HFFc6 (cell line): ENCODE results near the gene IL9. TPM values are rescaled to one million over a fixed set of nuclear protein-coding genes. Genes with fewer than 3 reads are reported as not detected.

ENCODE experiments used
- DNase-seq: peaks from one replicate; pipeline ENCODE4 v3.0.0-alpha.2; 2018
- H3K27ac Mint-ChIP-seq: 2 replicates; pipeline ENCODE4 v1.8.0; 2020; ENCODE audit warnings: mild to moderate bottlenecking, mixed read lengths
- H3K27me3 Mint-ChIP-seq: 2 replicates; pipeline ENCODE4 v1.8.0; 2021; ENCODE audit warnings: mild to moderate bottlenecking, moderate library complexity, mixed read lengths; ENCODE audit not compliant: insufficient read depth
- H3K36me3 Mint-ChIP-seq: 2 replicates; pipeline ENCODE4 v1.8.0; 2021; ENCODE audit warnings: low read depth, mixed read lengths
- H3K4me1 Mint-ChIP-seq: 2 replicates; pipeline ENCODE4 v1.8.0; 2020; ENCODE audit warnings: low read depth, mixed read lengths
- H3K4me3 Mint-ChIP-seq: 2 replicates; pipeline ENCODE4 v1.8.0; 2020; ENCODE audit warnings: mild to moderate bottlenecking, moderate library complexity, mixed read lengths
- H3K9me3 Mint-ChIP-seq: 2 replicates; pipeline ENCODE4 v1.8.0; 2020; ENCODE audit warnings: mild to moderate bottlenecking, mixed read lengths
- total RNA-seq, 6 experiments: library from RNA; stranded (reverse); fragmentation: NEBNext Ultra II Directional; extraction: Animal tissue kit (Norgen Biotek cat#: 25700); gene quantifications; 2 replicates in 1 of 6; 3 replicates in 5 of 6; pipeline ENCODE4 v1.2.3, GENCODE V29; 2021
- TF ChIP-seq, protein P1 (sequence below): fragments of 200-600 bp; sonication (generic); IDR thresholded peaks from 2 replicates; pipeline ENCODE4 v1.5.0; 2021; ENCODE audit warnings: antibody characterized with exemption, mild to moderate bottlenecking

IL9 gene
- total RNA-seq, 6 experiments from 2014 or later, result not detected

DNA sequence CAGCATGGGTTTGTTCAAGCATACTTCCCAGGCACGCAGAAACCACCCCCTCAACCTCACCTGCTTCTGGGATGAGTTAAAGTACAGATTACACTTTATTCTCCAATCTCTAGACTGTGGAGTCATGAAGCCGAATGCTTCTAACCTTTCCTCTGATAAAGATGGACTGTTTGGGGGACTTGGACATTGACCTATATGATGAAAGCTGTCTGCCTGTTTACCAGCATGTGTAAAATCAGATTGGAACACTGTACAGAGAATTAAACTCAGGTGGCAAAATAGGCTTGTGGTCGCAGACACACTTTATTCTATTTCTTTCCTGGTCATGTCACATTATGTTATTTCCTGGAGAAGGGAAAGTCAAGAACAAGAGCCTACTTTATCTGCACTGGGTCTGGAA is 25.7 kb downstream of the IL9 start:
- Mint-ChIP-seq H3K4me3 (no peak overlapping the region), H3K27me3 (peaks cover 37% of the 10 kb centered on the region), H3K36me3 (no peaks in the 10 kb centered on the region), H3K4me1 (no peaks in the 10 kb centered on the region), H3K9me3 (no peaks in the 10 kb centered on the region), H3K27ac (no peak overlapping the region)
- DNase-seq, result no peak
- TF ChIP-seq, protein P1, sequence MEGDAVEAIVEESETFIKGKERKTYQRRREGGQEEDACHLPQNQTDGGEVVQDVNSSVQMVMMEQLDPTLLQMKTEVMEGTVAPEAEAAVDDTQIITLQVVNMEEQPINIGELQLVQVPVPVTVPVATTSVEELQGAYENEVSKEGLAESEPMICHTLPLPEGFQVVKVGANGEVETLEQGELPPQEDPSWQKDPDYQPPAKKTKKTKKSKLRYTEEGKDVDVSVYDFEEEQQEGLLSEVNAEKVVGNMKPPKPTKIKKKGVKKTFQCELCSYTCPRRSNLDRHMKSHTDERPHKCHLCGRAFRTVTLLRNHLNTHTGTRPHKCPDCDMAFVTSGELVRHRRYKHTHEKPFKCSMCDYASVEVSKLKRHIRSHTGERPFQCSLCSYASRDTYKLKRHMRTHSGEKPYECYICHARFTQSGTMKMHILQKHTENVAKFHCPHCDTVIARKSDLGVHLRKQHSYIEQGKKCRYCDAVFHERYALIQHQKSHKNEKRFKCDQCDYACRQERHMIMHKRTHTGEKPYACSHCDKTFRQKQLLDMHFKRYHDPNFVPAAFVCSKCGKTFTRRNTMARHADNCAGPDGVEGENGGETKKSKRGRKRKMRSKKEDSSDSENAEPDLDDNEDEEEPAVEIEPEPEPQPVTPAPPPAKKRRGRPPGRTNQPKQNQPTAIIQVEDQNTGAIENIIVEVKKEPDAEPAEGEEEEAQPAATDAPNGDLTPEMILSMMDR, result no peak

DNA sequence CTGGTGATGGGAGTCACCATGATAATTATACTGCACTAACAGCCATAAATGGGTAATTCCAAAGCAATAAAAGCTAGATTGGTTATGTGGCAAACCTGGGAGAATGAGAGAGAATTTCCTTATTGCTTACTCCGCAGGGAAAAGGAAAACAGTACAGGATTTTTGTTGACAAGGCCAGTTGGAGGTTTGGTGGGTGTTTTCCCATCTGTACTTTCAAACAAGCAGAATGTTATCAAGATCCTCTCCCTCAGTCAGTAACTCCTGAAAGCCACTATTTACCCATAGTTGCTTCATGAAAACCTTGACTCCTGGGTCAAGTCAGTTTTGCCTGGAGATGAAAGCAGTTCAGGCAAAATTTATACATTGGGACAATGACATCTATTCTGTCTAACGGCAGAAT is 26.4 kb downstream of the IL9 start:
- no peaks in the 10 kb centered on the region for H3K36me3 Mint-ChIP-seq
- no peak for DNase-seq
- no peaks in the 10 kb centered on the region for H3K4me1 Mint-ChIP-seq
- no peak overlapping the region for H3K4me3 Mint-ChIP-seq
- H3K27me3 Mint-ChIP-seq, result peaks cover 37% of the 10 kb centered on the region
- TF ChIP-seq, protein P1, result no peak
- H3K9me3 Mint-ChIP-seq, result no peaks in the 10 kb centered on the region
- H3K27ac Mint-ChIP-seq, result no peak overlapping the region

DNA sequence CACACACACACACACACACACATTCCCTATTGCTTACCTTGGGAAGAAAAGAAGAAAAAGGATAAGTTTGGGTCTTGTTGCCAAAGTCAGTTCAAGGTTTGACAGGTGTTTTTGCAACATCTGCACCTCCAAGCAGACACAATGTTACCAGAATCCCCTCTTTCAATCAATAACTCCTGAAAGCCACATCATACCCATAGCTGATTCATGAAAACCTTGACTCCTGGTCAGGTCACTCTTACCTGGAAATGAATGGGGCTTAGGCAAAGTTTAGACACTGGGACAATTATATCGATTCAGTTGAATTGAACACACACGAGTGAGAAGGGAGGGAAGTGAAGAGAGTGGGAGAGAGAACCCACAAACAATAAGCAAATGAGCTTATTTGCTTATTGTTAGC is 27.0 kb downstream of the IL9 start:
- Mint-ChIP-seq H3K36me3 (no peaks in the 10 kb centered on the region), H3K27me3 (peaks cover 33% of the 10 kb centered on the region), H3K4me1 (no peaks in the 10 kb centered on the region), H3K27ac (no peak overlapping the region), H3K9me3 (no peaks in the 10 kb centered on the region; the same call in 1 of the 2 replicates), H3K4me3 (no peak overlapping the region)
- TF ChIP-seq, protein P1, result no peak
- no peak for DNase-seq

DNA sequence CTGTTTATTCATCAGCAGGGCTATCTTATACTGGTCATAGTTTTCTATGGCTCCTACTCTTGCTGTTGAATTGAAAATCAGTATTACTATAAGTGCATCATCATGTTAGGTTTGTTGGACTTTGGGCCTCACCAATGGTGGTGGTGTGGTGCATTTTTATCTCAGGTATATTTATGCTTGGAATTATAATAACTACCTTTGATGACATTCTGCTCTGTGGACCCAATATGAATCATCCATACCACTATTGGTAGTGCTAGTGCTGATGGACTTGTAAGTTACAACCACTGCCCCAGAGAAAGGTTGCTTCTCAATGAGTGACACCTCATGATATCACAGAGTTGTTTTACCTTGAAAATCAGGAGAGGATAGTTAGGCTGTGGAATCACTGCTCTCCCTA is 28.0 kb downstream of the IL9 start:
- Mint-ChIP-seq H3K27me3 (peaks cover 30% of the 10 kb centered on the region), H3K4me3 (no peak overlapping the region), H3K36me3 (no peaks in the 10 kb centered on the region), H3K4me1 (no peaks in the 10 kb centered on the region), H3K9me3 (no peaks in the 10 kb centered on the region; the same call in 1 of the 2 replicates), H3K27ac (no peak overlapping the region)
- DNase-seq, result no peak
- TF ChIP-seq, protein P1, result no peak

DNA sequence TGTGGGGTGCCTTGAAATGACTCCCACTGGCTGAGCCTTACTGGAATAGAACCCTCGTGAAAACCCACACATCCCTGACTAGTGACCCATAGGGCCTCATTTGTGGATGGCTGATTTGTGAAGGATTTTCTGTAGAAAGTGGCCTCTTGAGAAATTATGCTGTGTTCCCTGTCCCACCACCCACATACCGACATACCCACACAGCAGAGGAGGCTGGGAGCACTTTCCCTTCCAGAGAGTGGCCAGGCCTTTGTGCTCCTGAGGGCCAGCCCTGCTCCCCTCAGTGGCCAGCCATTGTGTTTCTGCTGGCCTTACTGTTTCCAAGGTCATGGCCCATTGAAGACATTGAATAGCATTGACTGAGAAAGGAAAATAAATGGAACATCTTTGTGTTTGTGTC is 29.6 kb downstream of the IL9 start:
- H3K4me3 Mint-ChIP-seq, result no peak overlapping the region
- no peaks in the 10 kb centered on the region; the same call in 1 of the 2 replicates for H3K9me3 Mint-ChIP-seq
- DNase-seq, result no peak
- no peaks in the 10 kb centered on the region for H3K36me3 Mint-ChIP-seq
- H3K27ac Mint-ChIP-seq, result no peak overlapping the region
- peaks cover 19% of the 10 kb centered on the region for H3K27me3 Mint-ChIP-seq
- H3K4me1 Mint-ChIP-seq, result no peaks in the 10 kb centered on the region
- TF ChIP-seq, protein P1, result no peak
